ENCODE measurements around the gene PCCA. TPM values are rescaled to one million over a fixed set of nuclear protein-coding genes. Genes with fewer than 3 reads are reported as not detected.
"Not testable (repeated sequence)": the region's sequence is repeated elsewhere in the genome, so short reads cannot be mapped to it uniquely, and the experiment has no call there.

PCCA gene
- total and polyA plus RNA-seq, 2 donors (not counting 1 experiment from before 2014, with no cell fraction given): 4.8 to 17.4 TPM

DNA sequence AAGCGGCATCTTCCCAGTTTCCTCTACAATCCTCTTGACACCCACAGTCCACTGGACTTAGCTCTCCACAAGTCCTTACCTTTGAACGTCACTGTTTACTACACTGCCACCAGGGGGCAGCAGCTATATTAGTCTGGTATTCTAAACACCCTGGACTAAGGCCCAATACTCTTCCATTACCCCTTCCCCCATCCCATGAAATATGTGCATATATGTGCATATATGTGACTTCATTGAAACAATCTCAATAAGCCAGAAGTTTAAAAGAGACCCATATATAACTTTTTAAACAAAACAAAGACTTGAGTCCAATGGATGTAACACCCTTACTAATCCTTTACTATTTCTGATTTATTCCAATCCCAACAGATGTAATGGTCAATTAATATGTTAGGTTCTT is 484.2 kb downstream of the PCCA start:
- POLR2A ChIA-PET: no interaction called here
- H3K27me3 Mint-ChIP-seq: no peaks in the 10 kb centered on the region
- Histone ChIP-seq H4K20me1 (ENCODE audit: control insufficient read depth, insufficient read depth, low read length, poor library complexity, severe bottlenecking) (no peaks in the 10 kb centered on the region), H3K27me3 (replicated peaks in 1 of 4; ENCODE audit: control extremely low read depth in 1 of 4, control insufficient read depth in 3 of 4, insufficient read depth in 4 of 4, low read length in 3 of 4) (no peaks in the 10 kb centered on the region), H3K4me1 (ENCODE audit: control insufficient read depth in 2 of 2, insufficient read depth in 2 of 2, low read length in 2 of 2) (no peaks in the 10 kb centered on the region), H3K27ac (ENCODE audit: low read length in 2 of 2) (no peak overlapping the region), H3K4me3 (ENCODE audit: control extremely low read depth in 1 of 5, extremely low read depth in 1 of 5, insufficient read depth in 1 of 5, low read depth in 2 of 5, low read length in 4 of 5) (no peak overlapping the region), H3K79me2 (ENCODE audit: control insufficient read depth, insufficient read depth, low read length) (no peaks in the 10 kb centered on the region), H3K9me3 (ENCODE audit: control extremely low read depth in 1 of 3, control insufficient read depth in 2 of 3, insufficient read depth in 1 of 3, low read length in 2 of 3) (no peaks in the 10 kb centered on the region), H3K4me2 (replicated peaks; ENCODE audit: low read depth, low read length, poor library complexity, severe bottlenecking) (no peak overlapping the region), H3K9ac (ENCODE audit: low read length) (no peak overlapping the region), H3K36me3 (replicated peaks in 1 of 2; ENCODE audit: control extremely low read depth in 1 of 2, control insufficient read depth in 1 of 2, extremely low read depth in 1 of 2, insufficient read depth in 2 of 2, low read length in 1 of 2) (no peaks in the 10 kb centered on the region), H2AFZ (ENCODE audit: insufficient read depth, low read depth, low read length, poor library complexity, severe bottlenecking) (no peak overlapping the region)
- DNase-seq: peak; percentile 77
- no peaks in the 10 kb centered on the region for H3K9me3 Mint-ChIP-seq (ENCODE audit: insufficient read depth)
- CTCF ChIA-PET: interaction anchor here (0.6 to 4.6 kb wide), 32 partner anchors 9 to 1045 kb away, joined by 3 to 46 read pairs (median 3); partner anchors contain the start of gene GGACT
- peak; percentile 73 for ATAC-seq (ENCODE audit: low read depth)
- WGBS (ENCODE audit: insufficient coverage): 89% methylated on average over 1 of the region's 2 CpGs
- no peak overlapping the region for H3K27ac Mint-ChIP-seq
- intact Hi-C loops (cut with micrococcal nuclease): no loop called here
- H3K4me1 Mint-ChIP-seq: no peaks in the 10 kb centered on the region
- H3K4me3 Mint-ChIP-seq: no peak overlapping the region
- TF ChIP-seq, protein P1, sequence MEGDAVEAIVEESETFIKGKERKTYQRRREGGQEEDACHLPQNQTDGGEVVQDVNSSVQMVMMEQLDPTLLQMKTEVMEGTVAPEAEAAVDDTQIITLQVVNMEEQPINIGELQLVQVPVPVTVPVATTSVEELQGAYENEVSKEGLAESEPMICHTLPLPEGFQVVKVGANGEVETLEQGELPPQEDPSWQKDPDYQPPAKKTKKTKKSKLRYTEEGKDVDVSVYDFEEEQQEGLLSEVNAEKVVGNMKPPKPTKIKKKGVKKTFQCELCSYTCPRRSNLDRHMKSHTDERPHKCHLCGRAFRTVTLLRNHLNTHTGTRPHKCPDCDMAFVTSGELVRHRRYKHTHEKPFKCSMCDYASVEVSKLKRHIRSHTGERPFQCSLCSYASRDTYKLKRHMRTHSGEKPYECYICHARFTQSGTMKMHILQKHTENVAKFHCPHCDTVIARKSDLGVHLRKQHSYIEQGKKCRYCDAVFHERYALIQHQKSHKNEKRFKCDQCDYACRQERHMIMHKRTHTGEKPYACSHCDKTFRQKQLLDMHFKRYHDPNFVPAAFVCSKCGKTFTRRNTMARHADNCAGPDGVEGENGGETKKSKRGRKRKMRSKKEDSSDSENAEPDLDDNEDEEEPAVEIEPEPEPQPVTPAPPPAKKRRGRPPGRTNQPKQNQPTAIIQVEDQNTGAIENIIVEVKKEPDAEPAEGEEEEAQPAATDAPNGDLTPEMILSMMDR (IDR thresholded peaks at IDR 0.05): peak; percentile 92
- TF ChIP-seq EZH2 (IDR thresholded peaks at IDR 0.05; ENCODE audit: borderline replicate concordance, insufficient read depth, low read depth, low read length, poor library complexity, severe bottlenecking): no peak

DNA sequence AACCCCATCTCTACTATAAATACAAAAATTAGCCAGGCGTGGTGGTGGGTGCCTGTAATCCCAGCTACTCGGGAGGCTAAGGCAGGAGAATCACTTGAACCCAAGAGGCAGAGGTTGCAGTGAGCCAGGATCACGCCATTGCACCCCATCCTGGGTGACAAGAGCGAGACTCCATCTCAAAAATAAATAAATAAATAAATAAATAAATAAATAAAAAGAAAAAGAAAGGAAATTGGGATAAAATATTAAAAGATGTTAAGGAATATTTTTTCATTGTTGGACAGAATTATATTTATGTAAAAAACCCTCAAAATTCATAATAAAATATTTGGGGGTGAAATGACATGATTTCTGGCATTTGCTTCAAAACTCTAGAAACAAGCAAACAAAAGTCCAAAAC is 488.3 kb downstream of the PCCA start:
- H3K4me1 ChIP-seq (ENCODE audit: control insufficient read depth in 2 of 2, insufficient read depth in 2 of 2, low read length in 2 of 2); H3K27ac Mint-ChIP-seq; H3K79me2 ChIP-seq (ENCODE audit: control insufficient read depth, insufficient read depth, low read length); H2AFZ ChIP-seq (ENCODE audit: insufficient read depth, low read depth, low read length, poor library complexity, severe bottlenecking); H3K9me3 Mint-ChIP-seq (ENCODE audit: insufficient read depth); POLR2A ChIA-PET; H3K27me3 ChIP-seq (replicated peaks in 1 of 4; ENCODE audit: control extremely low read depth in 1 of 4, control insufficient read depth in 3 of 4, insufficient read depth in 4 of 4, low read length in 3 of 4); H3K4me1 Mint-ChIP-seq; H4K20me1 ChIP-seq (ENCODE audit: control insufficient read depth, insufficient read depth, low read length, poor library complexity, severe bottlenecking); ATAC-seq (ENCODE audit: low read depth); H3K4me3 ChIP-seq (ENCODE audit: control extremely low read depth in 1 of 5, extremely low read depth in 1 of 5, insufficient read depth in 1 of 5, low read depth in 2 of 5, low read length in 4 of 5); H3K4me2 ChIP-seq (replicated peaks; ENCODE audit: low read depth, low read length, poor library complexity, severe bottlenecking); DNase-seq; H3K9me3 ChIP-seq (ENCODE audit: control extremely low read depth in 1 of 3, control insufficient read depth in 2 of 3, insufficient read depth in 1 of 3, low read length in 2 of 3); H3K9ac ChIP-seq (ENCODE audit: low read length); H3K27me3 Mint-ChIP-seq; H3K4me3 Mint-ChIP-seq; H3K27ac ChIP-seq (ENCODE audit: low read length in 2 of 2); intact Hi-C loops (cut with micrococcal nuclease); CTCF ChIA-PET: not testable (repeated sequence)
- WGBS (ENCODE audit: insufficient coverage): no CpG with 5 or more reads among the region's 4 CpGs
- H3K36me3 ChIP-seq (replicated peaks in 1 of 2; ENCODE audit: control extremely low read depth in 1 of 2, control insufficient read depth in 1 of 2, extremely low read depth in 1 of 2, insufficient read depth in 2 of 2, low read length in 1 of 2): peaks cover 0 to 16% of the 10 kb centered on the region in 2 experiments

Small RNA genes within 50 kb of the gene (small RNA-seq; reads per million reads assigned to genes)
- not detected for gene AL356575.1 (ENCODE audit: insufficient read length, low read depth, low replicate concordance)

Other genes with a start within 250 kb of the PCCA start
- gene ZIC5, start 117.3 kb upstream of the PCCA start, total RNA-seq: not detected in 2 replicates
- not detected in 2 replicates for gene ZIC5, start 117.3 kb upstream of the PCCA start, polyA plus RNA-seq
- gene ZIC2, start 107.3 kb upstream of the PCCA start, total RNA-seq: not detected in 2 replicates
- gene ZIC2, start 107.3 kb upstream of the PCCA start, polyA plus RNA-seq: not detected in 2 replicates